ENCODE measurements around the gene MCUB.
"Not testable (repeated sequence)": the region's sequence is repeated elsewhere in the genome, so short reads cannot be mapped to it uniquely, and the experiment has no call there.

MCUB gene, protein sequence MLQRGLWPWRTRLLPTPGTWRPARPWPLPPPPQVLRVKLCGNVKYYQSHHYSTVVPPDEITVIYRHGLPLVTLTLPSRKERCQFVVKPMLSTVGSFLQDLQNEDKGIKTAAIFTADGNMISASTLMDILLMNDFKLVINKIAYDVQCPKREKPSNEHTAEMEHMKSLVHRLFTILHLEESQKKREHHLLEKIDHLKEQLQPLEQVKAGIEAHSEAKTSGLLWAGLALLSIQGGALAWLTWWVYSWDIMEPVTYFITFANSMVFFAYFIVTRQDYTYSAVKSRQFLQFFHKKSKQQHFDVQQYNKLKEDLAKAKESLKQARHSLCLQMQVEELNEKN
- total RNA-seq: 90.8 to 154 (median 122) reads per million in 4 experiments

DNA sequence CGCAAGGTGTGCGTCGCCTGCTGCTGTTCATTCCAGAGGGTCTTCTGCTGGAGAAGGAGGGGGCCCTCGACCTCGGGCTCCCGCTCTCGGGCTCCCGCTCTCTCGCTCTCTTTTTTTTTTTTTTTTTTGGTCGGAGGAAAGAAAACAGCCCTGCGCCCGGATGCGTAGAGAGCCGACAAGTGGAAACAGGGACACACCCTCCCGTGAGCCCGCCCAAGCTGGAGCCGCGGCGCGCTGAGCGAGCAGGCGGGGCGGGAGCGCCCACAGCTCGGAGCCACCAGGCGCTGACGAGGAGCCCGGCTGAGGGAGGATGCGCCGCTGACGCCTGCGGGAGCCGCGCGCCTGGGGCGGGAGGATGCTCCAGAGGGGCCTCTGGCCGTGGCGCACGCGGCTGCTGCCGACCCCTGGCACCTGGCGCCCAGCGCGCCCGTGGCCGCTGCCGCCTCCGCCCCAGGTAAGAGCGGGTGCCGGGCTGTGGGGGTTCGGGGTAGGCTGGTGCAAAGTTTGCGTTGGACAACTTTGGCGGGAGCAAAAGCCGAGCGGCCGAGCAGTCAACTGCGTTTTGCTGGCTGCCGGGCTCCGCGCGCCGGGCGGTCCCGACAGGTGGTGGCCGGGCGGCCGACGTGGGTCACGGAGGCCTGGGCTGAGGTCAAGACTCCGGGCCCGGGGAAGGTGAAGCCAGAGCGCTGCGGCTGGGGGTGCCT is at the start of gene MCUB:
Gene MCUB, plus strand, starts transcription at position 264 of the 704 bp plus-strand sequence. Its CDS starts 92 bp downstream, at position 356.
- peak; percentile 83 for DNase-seq

DNA sequence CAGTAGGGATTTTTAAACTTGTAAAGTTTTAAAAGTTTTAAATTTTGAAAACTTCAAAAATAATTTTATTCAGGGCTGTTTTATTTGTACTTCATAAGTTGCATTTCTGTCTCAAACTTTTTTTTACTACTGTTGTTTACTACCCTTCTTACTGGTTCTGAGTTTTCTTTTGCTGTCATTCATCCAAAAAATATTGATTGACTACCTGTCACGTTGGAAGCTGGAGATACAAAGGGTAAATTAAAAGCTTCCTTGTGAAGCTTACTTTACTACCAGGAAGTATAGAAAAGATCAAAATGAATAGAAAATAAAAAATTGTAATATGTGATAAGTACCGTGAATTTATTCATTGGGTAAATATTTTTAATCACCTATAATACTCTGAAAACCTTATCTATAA is 49.4 kb upstream of the MCUB start:
- no peak for DNase-seq

DNA sequence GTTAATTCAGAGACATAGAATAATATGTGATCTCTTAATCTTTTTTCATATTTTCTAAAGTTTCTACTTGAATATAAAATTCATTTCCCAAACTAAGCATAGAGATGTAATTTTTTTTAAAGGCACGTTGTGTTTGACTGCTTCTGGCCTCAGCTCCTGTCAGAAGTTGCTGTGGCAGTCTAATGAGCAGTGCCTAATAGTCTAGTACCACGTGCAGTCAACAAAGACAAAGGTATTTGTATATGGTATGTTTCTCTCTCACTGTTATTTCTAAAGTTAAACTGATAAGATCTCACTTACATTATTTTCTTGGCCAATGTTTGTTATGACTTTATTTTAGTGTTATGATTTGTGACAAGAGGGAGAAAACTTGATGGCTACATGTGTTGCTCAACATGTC is 48.6 kb upstream of the MCUB start:
- no peak for DNase-seq

DNA sequence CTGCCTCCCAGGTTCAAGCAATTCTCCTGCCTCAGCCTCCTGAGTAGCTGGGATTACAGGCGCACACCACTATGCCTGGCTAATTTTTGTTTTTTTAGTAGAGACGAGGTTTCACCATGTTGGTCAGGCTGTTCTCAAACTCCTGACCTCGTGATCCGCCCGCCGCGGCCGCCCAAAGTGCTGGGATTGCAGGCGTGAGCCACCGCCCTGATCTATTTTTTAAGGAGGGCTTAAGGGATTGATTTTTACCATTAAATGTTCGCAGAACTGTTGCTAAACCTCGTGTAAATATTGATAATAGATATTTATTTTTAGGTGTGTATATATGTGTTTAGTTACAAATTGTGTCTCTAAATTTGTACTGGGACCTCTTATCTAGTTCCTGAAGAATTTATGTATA is 46.7 kb upstream of the MCUB start:
- not testable (repeated sequence) for DNase-seq

DNA sequence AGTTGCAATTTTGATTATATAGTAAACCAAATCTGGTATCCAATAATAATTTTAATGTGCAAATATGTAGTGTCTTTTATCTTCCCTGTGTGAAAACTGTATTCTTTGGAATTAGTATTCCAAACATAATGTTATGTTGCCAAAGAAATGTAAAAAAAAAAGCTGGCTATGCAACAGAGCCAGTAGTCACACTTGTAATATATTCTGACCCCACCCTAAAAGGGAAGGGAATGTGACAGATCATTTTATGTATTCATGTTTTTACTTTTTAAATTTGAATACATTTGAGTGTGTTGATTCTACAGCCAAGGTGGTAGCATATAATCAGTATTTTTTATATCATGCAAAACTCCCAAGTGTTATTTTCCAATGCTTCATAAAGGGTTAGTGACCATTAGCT is 27.9 kb upstream of the MCUB start:
- no peak for DNase-seq

DNA sequence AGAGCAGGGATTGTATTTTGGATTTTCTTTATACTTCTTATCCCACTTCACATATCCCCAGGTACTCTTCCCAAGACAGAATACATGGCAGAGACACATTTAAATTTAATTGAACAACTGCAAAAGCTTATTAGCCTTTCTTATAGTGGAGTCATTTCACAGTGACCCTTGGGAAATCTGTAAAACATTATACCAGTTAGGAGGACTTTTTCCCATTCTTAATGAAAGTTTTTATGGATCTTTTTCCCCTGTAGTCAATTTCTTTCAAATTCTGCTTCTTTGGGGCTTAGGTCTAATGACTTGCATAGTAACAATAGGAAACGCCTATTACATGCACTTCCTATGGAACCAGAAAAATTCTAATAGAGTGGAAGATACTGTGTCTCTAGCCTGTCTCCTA is 14.6 kb upstream of the MCUB start:
- no peak for DNase-seq

DNA sequence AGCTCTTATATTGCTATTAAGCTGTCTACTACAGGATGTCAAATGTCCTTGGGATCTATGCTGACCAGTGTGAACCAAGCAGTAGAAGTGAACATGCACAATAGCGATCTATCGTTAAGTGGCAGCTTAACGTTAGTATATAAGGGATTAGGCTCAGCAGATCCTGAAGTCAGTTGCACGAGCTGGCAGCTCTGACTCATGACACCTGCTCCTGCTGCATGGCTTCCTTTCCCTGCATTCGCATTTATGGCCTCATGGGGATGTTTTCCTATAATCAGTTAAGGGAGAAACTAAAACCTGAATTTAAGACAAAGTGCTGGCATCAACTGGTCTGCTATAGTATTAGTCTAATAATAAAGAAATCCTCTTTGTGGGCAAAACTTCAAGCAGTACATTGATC is 12.7 kb upstream of the MCUB start:
- no peak for DNase-seq

DNA sequence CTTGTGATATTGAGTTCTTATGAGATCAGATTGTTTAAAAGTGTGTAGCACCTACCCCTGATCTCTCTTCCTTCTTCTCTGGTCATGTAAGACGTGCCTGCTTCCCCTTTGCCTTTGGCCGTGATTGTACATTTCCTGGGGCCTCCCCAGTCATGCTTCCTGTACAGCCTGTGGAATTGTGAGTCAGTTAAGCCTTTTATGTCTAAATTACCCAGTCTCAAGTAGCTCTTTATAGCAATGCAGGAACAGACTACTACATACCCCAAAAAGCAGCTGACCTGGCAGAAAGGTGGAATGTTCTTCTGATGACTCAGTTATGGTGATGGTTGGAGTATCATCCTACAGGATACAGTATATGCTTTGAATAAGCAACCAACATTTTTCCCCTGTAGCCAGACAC is 11.4 kb upstream of the MCUB start:
- DNase-seq: no peak

DNA sequence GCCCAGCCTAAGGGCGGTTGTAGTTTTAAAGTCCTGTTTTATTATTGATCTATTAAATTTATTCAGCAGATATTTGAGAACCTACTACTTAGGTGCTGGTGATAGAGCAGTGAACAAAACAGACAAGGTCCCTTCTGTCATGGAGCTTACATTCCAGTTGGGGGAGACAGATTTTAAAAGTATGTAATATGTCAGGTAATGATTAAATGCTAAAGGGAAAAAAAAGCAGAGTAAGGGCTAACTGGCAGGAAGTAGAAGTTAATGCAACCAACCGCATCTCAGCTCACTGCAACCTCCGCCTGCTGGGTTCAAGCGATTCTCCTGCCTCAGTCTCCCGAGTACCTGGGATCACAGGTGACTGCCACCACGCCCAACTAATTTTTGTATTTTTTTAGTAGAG is 7.8 kb upstream of the MCUB start:
- DNase-seq: no peak

DNA sequence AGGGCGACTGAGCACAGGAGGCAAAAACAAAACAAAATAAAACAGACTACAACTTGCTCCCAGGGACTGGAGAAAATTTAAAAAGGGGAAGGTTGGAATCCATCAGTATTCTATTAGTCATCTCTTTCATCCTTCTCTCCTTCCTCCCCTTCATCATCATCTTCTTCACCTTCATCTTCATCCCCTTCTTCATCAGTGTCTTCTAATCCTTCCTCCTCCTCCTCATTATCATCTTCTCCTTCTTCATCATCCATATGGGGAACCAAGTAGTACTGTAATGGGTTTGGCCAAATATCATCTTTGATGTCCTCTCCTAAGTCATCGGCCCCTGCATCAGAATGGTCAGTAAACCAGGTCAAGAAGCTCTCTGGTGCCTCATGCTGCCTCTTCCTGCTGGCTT is 6.9 kb upstream of the MCUB start:
- DNase-seq: no peak

DNA sequence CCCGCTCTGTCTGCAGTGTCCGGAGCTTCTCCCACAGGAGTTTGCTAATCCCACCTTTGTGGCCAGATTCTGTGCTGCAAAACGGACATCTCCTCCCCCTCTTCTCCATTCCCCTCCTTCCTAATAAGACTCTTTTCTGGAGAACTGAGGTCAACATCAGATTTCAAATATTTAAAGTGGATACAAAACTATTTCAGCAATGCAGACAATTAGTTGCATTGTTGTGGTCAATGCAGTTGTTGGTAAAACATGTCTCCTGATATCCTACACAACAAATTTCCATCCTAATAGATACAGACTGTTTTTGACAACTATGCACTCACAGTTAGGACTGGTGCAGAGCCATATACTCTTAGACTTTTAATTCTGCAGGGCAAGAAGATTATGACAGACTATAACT is 5.1 kb upstream of the MCUB start:
- no peak for DNase-seq

DNA sequence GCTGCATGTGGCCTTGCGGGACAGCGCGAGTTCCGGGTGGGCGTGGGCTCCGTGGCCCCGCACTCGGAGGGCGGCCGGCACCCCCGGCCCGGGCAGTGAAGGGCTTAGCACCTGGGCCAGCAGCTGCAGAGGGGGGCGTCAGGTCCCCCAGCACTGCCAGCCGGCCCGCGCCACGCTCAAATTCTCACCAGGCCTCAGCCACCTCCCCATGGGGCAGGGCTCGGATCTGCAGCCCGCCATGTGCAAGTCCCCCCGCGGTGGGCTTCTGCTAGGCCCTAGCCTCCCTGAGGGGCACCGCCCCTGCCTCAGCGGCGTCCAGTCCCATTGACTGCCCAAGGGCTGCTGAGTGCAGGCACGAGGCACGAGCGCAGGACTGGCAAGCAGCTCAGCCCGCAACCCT is 2.6 kb upstream of the MCUB start:
- no peak for DNase-seq

DNA sequence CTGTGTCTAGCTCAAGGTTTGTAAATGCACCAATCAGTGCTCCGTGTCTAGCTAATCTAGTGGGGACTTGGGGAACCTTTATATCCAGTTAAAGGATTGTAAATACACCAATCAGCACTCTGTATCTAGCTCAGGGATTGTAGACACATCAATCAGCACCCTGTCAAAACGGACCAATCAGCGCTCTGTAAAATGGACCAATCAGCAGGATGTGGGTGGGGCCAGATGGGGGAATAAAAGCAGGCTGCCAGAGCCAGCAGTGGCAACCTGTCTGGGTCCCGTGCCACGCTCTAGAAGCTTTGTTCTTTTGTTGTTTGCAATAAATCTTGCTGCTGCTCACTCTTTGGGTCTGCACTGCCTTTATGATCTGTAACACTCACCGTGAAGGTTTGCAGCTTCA is 2.0 kb upstream of the MCUB start:
- DNase-seq: not testable (repeated sequence)

DNA sequence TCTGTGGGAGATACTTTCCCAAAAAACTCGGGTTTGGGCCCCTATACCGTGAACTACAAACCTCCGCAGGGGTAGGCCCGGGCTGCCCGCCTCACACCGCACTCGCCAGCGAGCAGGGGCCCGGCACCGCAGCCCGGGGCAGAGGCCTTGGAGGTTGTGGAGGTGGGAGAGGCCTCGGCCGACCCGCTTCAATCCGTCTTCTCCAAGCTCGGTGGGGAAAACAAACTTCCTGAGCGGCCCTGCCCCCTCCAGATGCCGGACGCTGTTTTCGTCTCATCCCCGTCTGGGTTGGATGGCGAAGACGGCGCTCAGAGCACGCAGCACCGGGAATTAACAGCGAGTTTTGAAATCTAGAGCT is 442 bp upstream of the MCUB start:
- no peak for DNase-seq

DNA sequence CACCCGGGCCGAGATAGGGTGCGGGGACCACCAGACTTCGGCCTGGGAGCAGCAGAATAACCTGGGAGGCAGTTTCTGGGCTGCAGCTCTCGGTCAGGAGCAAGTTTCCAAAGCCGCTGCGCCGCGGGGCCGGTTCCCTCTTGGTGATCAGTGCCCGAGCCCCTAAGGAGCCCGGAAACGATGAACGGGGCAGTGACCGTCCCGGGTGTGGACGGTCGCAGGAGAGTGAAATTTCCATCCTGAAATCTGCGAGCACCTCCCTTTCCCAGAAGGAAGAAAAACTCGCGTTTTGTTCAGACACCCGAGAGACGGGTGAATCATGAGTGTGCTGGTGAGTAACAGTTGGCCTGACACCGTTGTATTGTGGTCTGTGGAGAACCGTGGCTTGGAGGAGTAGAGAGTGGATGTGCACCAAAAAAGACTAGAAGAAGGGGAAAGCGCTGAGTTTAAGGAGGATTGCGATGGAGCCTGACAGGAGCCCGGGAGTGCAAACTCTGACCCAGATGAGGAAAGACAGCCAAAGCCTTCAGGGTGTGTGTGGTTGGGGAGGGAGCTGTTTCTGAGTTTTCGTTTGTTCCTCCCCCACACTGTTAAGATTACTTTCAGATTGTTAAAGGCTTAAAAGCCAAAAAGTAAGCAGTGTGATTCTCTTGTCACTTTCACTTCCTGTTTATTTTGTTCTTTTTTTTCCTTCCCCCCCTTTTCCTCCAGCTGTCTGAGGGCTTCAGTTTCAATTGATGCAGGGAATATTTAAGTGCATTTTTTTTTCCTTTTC is 828 bp downstream of the MCUB start:
- peak; percentile 21 for DNase-seq

DNA sequence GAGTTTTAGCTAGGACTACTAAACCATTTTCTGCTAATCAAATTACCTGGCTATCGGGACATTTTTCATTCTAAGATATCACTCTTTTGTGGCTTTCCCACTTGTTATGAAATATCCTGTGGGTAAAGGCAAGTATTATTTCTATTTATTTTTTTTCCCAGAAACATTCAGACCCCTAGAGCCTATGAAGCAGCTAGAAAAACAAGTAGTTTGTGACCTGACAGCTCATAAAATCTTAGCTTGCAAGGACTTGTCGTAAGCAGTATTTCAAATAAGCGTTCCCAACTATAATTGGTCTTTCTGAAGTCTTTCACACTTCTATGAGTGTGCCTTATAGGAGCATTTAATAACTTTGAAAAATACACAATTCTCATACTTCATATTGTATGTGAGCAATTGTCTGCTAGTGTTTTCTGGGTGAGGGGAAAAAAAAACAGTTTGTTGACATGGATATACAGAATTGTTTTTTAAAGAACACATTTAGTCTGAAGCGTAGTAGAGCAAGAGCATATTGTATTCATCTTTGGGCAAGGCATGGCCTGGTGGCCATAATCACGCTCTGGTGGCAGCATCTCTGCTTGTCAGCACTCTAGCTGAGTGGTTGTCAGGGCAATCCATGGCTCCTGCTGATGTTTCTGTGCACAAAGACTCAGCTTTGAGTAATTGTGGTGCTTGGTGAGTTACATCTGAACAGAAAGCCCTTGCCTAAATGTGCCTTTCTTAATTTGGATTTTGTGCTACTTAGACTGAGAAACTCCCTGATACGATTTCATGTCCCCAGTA is 2.6 kb downstream of the MCUB start:
- no peak for DNase-seq

DNA sequence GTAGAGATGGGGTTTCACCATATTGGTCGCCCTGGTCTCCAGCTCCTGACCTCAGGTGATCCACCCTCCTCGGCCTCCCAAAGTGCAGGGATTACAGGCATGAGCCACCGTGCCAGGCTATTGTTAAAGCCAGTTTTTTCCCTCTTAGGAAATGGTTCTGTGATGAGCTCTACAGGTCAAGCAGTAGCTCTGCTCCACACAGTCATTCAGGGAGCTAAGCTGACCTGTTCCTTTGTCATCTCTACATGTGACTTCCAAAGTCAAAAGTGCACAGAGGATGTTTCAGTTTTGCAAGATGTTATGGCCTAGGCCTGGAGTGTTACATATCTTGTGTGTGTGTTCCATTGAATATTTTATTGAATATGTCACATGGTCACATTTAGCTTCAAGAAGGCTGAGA is 11.4 kb downstream of the MCUB start:
- no peak for DNase-seq

DNA sequence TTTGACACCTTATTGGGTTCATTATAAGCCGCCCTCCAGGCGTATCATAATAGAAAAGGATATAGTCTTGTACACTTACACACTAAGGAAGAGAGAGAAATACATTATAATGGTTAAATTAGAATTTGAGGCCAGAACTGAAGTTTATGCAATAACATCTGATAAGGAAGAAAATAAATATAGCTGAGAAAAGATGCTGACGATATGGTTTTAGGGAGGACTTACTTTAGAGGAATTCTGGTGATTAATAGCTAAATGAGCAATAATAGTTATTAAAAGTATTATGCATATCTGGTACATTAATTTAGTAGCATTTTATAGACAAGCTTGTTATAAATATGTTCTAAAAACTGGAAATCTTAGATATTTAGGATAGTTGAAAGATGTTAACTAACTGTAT is 12.1 kb downstream of the MCUB start:
- DNase-seq: no peak

DNA sequence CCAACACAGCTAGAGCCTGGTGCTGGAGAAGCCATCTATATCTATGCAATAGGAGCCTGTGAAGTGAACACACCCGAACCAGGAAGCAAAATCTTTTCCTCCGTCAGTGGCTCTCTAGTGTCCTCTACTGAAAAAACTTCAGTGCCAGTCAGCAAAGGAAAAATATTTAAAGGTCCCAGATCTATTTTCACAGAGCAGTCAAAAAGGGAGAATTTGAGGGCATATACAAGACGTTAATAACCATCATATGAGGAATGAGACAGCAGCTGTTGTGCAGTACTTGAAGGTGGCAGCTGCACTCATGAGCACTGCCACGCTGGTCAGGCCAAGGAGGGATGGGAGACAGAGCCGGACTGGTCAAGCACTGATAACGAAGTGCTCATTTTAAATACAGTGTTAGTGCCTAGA is 14.4 kb downstream of the MCUB start:
- no peak for DNase-seq

DNA sequence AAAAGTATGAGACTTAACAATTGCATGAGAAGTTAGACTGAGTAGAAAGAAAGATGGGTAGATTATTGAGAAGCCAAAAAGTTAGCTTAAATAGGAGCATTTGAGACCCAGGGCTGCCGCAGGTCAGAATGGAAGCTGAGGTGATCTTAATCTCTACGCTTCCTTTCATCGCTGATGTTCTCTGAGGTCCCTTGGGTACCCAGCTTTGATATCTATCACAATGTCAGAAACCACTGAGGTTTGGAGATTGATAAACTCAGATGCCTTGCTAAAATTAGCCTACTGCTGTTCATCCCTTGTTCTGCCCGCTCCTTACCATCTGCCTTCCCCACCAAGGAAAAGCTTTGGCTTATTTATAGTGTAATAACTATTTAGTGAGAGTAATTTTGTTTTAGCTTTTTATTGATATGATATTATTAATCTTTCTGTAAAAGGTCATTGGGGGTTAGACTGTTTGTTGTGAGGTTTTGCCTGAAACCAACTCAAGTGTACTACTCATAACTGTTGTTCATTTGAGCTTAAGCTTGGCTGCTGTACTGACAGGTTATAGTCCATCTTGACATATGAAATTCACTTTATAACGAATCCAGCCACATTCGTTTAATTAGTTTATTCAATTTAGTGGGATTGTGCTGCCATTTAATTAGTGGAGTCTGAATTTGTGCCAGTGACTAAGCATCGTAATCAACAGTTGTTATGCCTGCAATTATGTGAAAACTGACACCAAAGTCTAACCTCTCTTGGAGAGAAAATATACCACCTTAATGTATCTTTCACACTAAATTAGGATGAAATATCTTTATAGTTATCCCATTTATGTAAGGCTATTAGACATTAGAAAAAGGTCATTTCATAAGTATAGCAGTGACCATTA is 15.1 kb downstream of the MCUB start:
- DNase-seq: peak; percentile 1

DNA sequence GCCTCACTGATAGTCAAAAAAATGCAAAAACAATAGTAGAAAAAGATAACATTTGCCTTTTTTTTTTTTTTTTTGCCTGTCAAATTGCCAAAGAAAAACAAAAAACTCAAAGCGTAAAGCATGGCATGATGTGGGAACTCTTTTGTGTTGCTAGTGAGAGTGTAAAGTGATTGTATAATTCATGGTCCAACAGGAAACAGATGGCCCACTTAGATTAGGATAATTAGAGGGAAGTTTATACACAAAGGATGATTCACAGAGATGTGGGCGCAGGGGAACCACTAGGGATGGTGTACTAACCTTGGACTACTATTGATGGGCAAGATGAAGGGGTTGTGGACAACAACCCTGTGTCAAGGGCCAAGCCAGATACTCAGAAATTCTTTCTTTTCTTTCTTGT is 16.4 kb downstream of the MCUB start:
- DNase-seq: no peak

DNA sequence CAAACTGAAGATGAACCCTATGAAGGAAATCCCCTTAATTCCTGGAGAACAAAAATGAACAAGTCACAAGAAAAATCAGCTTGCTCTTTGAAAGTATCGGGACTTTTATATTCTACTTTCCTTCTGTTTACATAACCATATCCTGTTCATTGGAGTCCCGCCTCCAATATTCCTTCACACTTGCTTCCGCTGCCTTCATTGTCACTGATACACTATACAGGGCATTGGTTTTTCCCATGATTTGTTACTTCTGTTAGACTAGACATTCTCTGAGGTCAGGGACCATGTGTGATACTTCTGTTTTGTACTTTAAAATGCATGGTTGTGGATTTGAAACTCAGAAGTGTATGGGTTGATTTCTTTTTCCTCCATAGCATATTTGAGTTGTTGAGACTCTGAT is 18.8 kb downstream of the MCUB start:
- no peak for DNase-seq

All from effector CD8-positive, alpha-beta T cell (primary cell).